Neutrophil (primary cell): ENCODE data around the gene PSMB5.
A peak's percentile ranks its signal among the peaks of the same experiment; 100 is the strongest.

ENCODE experiments used
- H3K27ac ChIP-seq: fragments of 200-600 bp; sonication (generic); 2 replicates; pipeline ENCODE4 v1.5.1; 2016; ENCODE audit warnings: mild to moderate bottlenecking, moderate library complexity
- H3K27me3 ChIP-seq: fragments of 200-600 bp; sonication (generic); 2 replicates; pipeline ENCODE4 v1.6.0; 2016; ENCODE audit warnings: mild to moderate bottlenecking
- H3K36me3 ChIP-seq: fragments of 200-600 bp; sonication (generic); 2 replicates; pipeline ENCODE4 v1.5.1; 2017
- H3K4me1 ChIP-seq, 2 experiments: fragments of 200-600 bp in 1 of 2; sonication (generic) in 1 of 2; 1 replicate in 1 of 2; 2 replicates in 1 of 2; pipeline versions ENCODE4 v1.5.1 to v1.6.1; 2013 to 2016; ENCODE audit warnings: low read depth in 1 of 2, low read length in 1 of 2, mild to moderate bottlenecking in 1 of 2, moderate library complexity in 1 of 2; ENCODE audit not compliant: control insufficient read depth in 1 of 2, insufficient read depth in 1 of 2
- H3K4me3 ChIP-seq, 2 experiments: fragments of 200-600 bp in 1 of 2; sonication (generic) in 1 of 2; 1 replicate in 1 of 2; 2 replicates in 1 of 2; pipeline ENCODE4 v1.5.1; 2013 to 2016; ENCODE audit warnings: low read depth in 1 of 2, low read length in 1 of 2, mild to moderate bottlenecking in 1 of 2, moderate library complexity in 1 of 2
- H3K9me3 ChIP-seq: fragments of 200-600 bp; sonication (generic); 2 replicates; pipeline ENCODE4 v1.5.1; 2016
- CTCF ChIP-seq: fragments of 200-600 bp; sonication (generic); IDR thresholded peaks from 2 replicates; pipeline ENCODE4 v1.5.1; 2016; ENCODE audit warnings: antibody characterized with exemption

Gene PSMB5

GRCh38 chr14:23009939-23010726, 24.6 kb downstream of the PSMB5 start, which contains the start of gene C14orf93:
TSS of gene C14orf93 (minus strand) at chr14:23010143. CDS start at chr14:22999023, 11,120 bp downstream.
- Histone ChIP-seq H3K4me3 (peak within 1 kb of the TSS; percentile 70 to 90), H3K27me3 (no peaks in the 10 kb centered on the region), H3K4me1 (peaks cover 29 to 35% of the 10 kb centered on the region in 2 experiments), H3K27ac (peak within 1 kb of the TSS; percentile 85), H3K9me3 (no peaks in the 10 kb centered on the region), H3K36me3 (no peaks in the 10 kb centered on the region)
- no peak for TF ChIP-seq CTCF

- H3K27me3 ChIP-seq, result no peaks in the 10 kb centered on the region
- H3K4me3 ChIP-seq, result peak overlapping the region; percentile 70 to 90
- no peaks in the 10 kb centered on the region for H3K9me3 ChIP-seq
- H3K36me3 ChIP-seq, result no peaks in the 10 kb centered on the region
- H3K4me1 ChIP-seq, result peaks cover 29 to 35% of the 10 kb centered on the region in 2 experiments
- peak overlapping the region; percentile 85 for H3K27ac ChIP-seq
- TF ChIP-seq CTCF, result no peak
These were observed 25.2 kb downstream of the PSMB5 start for GRCh38 chr14:23009483-23009938.

GRCh38 chr14:23008831-23009230, 25.9 kb downstream of the PSMB5 start:
- no peaks in the 10 kb centered on the region for H3K27me3 ChIP-seq
- no peak for TF ChIP-seq CTCF
- H3K9me3 ChIP-seq, result no peaks in the 10 kb centered on the region
- H3K4me3 ChIP-seq, result peak overlapping the region in 1 of 2 experiments; percentile 90
- peak overlapping the region; percentile 85 for H3K27ac ChIP-seq
- no peaks in the 10 kb centered on the region for H3K36me3 ChIP-seq
- peaks cover 29 to 35% of the 10 kb centered on the region in 2 experiments for H3K4me1 ChIP-seq

GRCh38 chr14:23006544-23007419, 27.9 kb downstream of the PSMB5 start:
- no peaks in the 10 kb centered on the region for H3K27me3 ChIP-seq
- no peaks in the 10 kb centered on the region for H3K36me3 ChIP-seq
- H3K27ac ChIP-seq, result peak overlapping the region; percentile 96
- H3K9me3 ChIP-seq, result no peaks in the 10 kb centered on the region
- H3K4me3 ChIP-seq, result peak overlapping the region; percentile 82 to 83
- peaks cover 29 to 35% of the 10 kb centered on the region in 2 experiments for H3K4me1 ChIP-seq
- peak; percentile 51 for TF ChIP-seq CTCF

- TF ChIP-seq CTCF, result no peak
- Histone ChIP-seq H3K36me3 (no peaks in the 10 kb centered on the region), H3K4me1 (peaks cover 29 to 35% of the 10 kb centered on the region in 2 experiments), H3K27ac (peak overlapping the region; percentile 96), H3K27me3 (no peaks in the 10 kb centered on the region), H3K9me3 (no peaks in the 10 kb centered on the region), H3K4me3 (peak overlapping the region; percentile 82 to 83)
These were observed 28.5 kb downstream of the PSMB5 start for GRCh38 chr14:23006188-23006534.
